ENCODE data around the gene SLBP.

Gene SLBP

DNA sequence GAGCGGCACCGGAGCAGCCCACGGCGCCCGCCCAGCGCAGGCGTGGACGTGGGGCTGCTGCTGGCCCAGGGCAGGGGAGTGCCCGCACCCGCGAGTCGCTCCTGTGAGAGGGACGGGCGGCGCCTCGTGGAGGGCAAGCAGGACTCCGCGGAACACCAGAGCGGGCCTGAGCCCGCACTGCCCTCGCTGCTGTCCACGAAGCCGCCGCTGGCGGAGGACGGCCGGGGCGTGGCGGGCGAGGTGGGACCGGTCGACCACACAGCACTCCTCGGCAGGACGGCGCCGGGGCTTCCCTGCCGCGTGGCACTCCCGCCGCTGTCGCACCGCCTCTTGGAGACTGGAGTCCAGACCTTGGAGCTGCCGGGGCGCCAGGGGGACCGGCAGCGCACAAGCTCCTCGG, 57.0 kb downstream of the SLBP start:
- DNase-seq (ENCODE audit: low read depth in 2 of 2): no peak

DNA sequence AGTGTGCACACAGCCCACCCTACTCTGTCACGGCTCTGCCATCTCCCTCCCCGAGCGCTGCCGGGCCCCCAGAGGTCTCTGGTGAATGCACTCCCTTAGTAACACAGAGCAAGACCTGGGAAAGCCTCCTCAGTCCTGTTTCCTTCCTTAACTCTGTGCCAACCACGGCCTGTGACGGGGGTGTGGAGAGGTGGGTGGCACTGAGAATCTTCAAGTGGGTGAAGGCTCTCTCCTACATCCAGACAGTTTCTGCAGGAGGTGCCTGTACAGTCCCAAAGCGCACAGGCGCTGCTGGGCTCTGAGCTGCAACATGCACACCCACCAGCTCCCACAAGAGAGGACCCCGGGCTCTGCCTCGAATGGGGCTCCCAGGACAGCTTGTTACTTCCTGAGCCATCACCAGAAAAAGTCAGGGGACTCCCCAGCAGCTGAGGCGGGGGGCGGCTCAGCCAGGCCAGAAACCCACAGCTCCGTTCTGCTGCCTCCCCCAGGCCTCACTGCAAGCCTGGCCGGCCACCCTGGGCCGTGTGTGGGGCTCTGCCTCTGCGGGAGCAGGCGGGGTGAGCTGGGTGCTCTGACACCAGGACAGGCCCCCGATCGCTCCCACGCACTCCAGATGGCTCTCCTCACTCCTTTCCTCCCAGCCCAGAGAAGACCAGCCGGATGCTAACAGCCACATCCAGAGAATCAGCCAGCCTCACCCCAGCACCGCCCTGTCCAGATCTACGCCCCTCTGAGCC, 57.7 kb downstream of the SLBP start:
- DNase-seq (ENCODE audit: low read depth in 2 of 2): no peak

DNA sequence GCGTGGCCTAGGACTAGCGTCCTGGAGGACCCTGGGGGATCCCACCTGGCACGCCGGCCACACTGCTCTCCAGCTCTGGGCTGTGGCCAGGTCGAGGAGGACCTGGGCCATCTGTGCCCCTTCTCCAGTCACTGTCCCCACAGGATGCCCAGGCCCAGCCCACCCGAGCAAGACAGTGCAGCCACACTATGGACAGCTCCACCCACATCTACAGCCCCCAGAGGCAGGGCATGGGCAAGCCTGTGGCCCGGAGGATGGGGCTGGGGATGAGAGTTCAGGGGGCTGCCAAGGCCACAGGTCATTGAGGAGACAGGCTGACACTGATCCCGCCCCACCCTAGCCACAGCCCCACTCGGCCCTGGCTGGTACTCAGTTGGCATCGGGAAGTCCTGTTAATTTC, 58.3 kb downstream of the SLBP start:
- DNase-seq (ENCODE audit: low read depth in 2 of 2): no peak

DNA sequence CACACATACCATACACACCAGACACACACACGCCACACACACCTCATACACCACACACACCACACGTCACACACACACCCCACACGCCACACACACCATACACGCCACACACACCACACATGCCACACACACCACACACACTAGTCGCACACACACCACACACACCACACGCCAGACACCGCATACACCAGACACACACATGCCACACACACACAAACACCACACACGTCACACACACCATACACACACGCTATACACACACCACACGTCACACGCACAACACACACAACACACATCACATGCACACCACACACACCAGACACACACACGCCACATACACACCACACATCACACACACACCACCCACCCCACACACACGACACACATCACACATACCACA, 60.0 kb downstream of the SLBP start:
- no peak for DNase-seq (ENCODE audit: low read depth in 2 of 2)

DNA sequence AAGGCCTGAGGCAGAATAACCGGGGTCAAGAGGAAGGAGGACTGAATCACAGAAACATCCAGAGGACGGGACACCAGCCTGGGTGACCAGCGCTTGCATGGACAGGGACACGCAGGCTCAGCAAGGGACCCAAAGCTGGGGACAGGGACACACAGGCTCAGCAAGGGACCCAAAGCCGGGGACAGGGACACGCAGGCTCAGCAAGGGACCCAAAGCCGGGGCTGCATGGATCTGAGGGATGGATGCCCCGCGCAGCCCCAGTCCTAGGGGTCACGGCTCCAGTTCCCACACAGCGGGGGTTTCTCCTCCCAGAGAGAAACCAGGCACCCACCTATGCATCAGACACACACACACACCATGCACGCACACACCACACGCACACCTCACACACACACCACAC, 60.5 kb downstream of the SLBP start:
- DNase-seq (ENCODE audit: low read depth in 2 of 2): no peak

DNA sequence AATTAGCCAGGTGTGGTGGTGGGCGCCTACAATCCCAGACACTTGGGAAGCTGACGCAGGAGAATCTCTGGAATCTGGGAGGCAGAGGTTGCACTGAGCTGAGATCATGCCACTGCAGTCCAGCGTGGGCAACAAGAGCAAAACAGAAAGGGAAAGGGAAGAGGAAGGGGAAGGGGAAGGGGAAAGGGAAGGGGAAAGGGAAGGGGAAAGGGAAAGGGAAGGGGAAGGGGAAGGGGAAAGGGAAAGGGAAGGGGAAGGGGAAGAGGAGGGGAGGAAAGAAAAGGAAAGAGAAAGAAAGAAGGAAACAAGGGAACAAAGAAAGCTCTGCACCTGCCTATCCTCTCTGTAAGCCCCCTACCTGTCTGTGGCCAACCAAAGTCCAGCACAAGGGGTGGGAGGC, 63.2 kb downstream of the SLBP start:
- no peak for DNase-seq (ENCODE audit: low read depth in 2 of 2)

DNA sequence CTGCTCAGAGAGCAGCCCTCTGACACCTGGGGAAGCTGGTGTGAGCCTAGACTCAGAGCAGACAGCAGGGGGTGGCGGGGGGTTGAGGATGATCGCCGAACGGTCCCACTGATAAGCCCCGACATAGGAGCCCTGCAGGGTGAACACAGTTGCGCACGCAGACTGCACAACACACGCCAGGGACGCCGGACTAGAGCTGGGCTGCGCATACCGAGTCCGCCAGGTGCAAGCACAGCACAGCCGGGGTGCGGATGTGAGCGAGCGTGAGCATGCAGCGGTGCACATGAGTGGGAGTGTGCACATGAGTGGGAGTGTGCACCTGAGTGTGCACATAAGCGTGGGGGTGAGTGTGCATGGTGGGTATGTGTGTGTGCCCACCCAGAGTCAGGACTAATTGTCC, 64.7 kb downstream of the SLBP start:
- DNase-seq (ENCODE audit: low read depth in 2 of 2): no peak

DNA sequence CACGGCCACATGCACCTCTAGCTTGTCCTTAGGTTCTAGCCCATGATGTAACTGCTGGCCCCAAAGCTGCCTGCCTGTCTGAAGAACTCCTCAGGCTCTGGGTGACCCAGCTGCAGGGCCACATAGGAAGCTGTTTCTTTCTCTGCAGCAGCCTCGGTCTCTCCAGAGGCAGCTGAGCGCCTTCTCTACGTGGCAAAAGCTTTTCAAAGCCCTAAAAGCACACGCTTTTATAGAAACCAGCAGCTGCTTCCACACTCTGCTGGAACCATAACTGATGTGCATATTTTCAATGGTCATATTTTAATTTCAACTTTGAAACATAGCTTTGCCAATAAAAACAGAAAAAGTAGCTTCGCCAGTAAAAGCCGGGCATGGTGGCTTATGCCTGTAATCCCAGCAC, 65.4 kb downstream of the SLBP start:
- DNase-seq (ENCODE audit: low read depth in 2 of 2): no peak

DNA sequence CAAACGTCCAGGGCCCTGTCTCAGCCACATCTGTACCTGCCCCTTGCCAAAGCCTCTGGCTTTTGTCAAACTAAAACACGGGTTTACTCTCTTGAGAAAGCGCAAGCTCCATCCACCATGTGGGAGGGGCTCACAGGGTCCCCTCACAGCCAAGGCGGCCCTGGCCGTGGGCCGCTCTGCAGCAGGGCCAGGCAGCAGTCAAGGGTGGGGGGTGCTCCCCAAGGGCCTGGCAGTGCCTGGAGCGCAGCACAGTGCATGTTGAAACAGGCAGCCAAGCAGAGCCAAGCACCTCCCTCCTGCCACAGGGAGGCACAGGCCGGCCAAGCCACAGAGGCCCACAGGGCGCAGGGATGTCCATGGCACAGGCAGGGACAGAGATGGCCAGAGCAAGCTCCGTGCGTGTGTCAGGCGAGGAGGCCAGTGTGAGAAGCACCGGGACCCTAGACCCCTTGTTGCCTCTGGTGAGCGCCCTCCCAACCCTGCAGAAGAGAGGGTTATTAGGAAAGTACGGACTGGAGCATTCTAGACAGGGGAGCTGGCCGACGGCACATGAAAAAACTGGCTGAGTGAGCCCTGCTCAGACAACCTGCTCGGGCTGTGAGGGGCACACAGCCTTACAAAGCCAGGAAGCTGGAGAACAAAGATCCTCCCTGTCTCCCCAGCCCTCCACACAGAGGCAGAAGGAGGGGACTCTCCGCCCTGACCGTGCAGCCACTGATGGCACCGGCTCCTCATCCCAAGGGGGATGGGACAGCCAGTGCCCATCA, 67.0 kb downstream of the SLBP start:
- no peak for DNase-seq (ENCODE audit: low read depth in 2 of 2)

DNA sequence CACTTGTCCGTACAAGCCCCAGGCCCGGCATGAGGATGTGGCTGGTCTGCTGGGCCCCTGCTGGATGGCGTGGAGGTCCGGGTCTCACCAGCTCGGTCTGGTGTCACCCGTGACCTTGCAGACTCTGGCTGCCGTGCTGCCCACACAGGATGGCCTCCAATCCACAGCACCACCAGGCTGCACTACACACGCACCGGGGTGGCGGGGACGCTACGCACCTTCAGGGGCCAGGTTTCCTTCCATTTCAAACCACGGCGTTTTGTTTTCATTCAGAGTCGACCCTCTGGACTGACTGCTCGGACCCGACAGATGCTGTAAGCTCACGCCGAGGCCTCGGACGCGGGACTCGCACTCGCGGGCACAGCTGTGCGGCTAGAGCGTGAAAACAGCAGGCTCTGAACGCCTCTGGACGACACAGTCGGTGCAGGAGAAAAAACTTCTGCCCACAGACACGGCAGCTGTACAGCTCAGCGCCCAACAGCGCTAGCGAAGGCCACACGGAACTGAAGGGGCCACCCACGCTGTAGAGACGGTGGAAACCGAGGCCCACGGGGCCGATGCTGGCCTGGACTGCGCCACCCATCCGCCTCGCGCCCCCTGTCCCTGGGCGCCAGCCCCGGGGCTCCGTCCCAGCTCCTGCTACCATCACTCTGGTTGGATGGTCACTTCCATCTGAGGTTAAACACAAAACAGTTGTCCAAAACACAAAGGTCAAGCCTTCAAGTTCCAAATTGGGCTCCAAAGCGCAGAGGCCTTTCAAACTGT, 68.0 kb downstream of the SLBP start:
- DNase-seq (ENCODE audit: low read depth in 2 of 2): no peak
